ENCODE data around the gene MTNR1A. TPM values are rescaled to one million over a fixed set of nuclear protein-coding genes. Genes with fewer than 3 reads are reported as not detected.

MTNR1A gene
- not detected for total RNA-seq
- not detected for polyA plus RNA-seq
- long read RNA-seq, donor 1, result 0 reads
- long read RNA-seq, donor 2, result 0 reads
- long read RNA-seq, donor 3, result 0 reads
- long read RNA-seq, donor 4, result 0 reads

DNA sequence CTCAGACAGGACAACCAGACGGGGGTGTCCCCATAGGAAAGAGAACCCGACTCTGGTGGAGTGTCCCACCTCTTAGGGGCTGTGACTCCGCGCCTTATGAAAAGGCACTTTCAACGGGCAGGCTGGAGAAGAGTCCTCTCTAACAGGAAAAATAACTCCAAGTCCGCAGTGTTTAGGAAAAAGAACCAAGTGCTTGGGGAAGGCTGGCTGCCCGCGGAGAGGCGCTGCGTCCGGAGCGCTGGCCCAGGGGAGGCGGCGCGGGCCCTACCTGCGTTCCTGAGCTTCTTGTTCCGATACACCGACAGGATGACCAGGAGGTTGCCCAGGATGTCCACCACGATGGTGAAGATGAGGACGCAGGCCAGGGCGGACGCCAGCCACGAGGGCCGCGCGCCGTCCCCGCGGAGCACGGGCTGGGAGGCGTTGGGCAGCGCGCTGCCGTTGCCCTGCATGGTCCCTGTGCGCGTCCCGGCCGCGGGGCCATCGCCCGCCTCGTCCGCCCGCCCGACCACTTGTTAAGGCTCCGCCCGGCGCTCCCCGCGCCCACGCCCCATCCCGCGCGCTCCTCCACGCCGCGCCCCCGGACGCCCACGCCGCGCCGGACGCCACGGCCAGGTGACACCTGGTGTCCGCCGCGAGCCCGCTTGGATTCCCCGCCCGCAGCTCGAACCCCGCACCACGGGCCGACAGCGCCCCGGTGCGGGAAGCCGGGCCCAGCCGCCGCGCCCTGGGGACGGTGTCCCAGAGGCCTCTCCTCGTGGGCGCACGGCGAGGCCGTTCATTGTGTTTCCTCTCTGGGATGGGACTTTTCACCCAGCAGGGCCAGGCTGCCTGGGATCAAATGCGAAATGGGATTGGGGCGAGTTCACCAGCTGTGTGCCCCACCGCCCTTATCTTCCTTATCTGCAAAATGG, at the start of gene MTNR1A:
TSS of gene MTNR1A (minus strand) at position 654 of the 914 bp plus-strand sequence. CDS start at position 452, 202 bp downstream.
- 4% methylated on average over 91 of the region's 91 CpGs for WGBS
- intact Hi-C loops (cut with DNase I), result no loop called here
- H3K27me3 ChIP-seq (ENCODE audit: control insufficient read depth, insufficient read depth), result no peaks in the 10 kb centered on the region
- no peak for ATAC-seq
- H3K27ac ChIP-seq (ENCODE audit: low read length), result no peak within 1 kb of the TSS
- DNase-seq, result no peak
- no peak within 1 kb of the TSS for H3K4me3 ChIP-seq (ENCODE audit: low read length)
- no peaks in the 10 kb centered on the region for H3K4me1 ChIP-seq (ENCODE audit: control insufficient read depth, insufficient read depth, low read length)
- no peaks in the 10 kb centered on the region for H3K9me3 ChIP-seq (ENCODE audit: control insufficient read depth, low read length)

GRCh38 chr4:186604124-186604807, 48.9 kb upstream of the MTNR1A start:
- ATAC-seq (no peak), DNase-seq (no peak)
- WGBS, result 75% methylated on average over 7 of the region's 7 CpGs
- intact Hi-C loops (cut with DNase I), result no loop called here
- Histone ChIP-seq H3K4me3 (ENCODE audit: low read length) (no peak overlapping the region), H3K27ac (ENCODE audit: low read length) (no peak overlapping the region), H3K9me3 (ENCODE audit: control insufficient read depth, low read length) (no peaks in the 10 kb centered on the region), H3K27me3 (ENCODE audit: control insufficient read depth, insufficient read depth) (no peaks in the 10 kb centered on the region), H3K4me1 (ENCODE audit: control insufficient read depth, insufficient read depth, low read length) (no peaks in the 10 kb centered on the region)

DNA sequence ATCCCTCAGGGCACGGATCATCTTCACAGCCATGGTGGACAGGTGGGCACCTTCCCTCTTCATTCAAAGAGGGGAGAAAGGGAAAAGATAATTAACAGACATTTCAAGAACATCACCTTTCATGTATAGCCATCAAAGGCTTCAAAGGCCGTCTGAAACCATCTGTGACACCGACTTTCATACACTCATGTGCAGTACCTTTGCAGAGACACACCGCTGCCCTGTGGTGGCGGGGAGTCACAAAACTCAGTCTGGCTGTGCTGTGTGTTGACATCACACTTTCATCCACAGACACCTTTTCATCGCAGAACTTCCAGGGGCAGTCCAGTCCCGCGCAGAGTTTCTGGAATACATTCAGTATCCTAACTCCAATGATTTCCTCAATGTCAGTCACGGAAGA, 47.6 kb upstream of the MTNR1A start:
- H3K27me3 ChIP-seq (ENCODE audit: control insufficient read depth, insufficient read depth), result no peaks in the 10 kb centered on the region
- ATAC-seq, result no peak
- H3K4me3 ChIP-seq (ENCODE audit: low read length), result no peak overlapping the region
- no peak overlapping the region for H3K27ac ChIP-seq (ENCODE audit: low read length)
- H3K9me3 ChIP-seq (ENCODE audit: control insufficient read depth, low read length), result no peaks in the 10 kb centered on the region
- intact Hi-C loops (cut with DNase I), result no loop called here
- no peak for DNase-seq
- WGBS, result 87% methylated on average over 9 of the region's 9 CpGs
- H3K4me1 ChIP-seq (ENCODE audit: control insufficient read depth, insufficient read depth, low read length), result no peaks in the 10 kb centered on the region

DNA sequence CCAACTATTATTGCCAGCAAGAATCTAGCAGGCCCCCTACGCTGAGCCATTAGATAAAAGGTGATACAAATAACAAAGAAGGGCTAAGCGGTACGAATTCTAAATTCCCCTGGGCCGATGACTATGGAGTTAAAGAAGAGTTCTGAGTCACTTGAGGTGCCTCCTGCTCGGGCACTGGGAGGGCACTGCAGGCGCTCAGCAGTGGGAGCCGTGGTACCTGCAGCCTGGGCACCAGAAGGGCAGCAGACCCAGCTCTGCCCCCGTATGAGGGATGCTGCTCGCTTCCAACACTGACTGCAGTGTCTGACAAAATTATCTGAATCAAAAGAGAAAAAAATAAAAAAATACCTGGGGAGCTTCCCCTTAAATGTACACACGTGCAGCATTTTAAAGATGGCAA, 44.1 kb upstream of the MTNR1A start:
- intact Hi-C loops (cut with DNase I), result no loop called here

GRCh38 chr4:186598686-186599085, 43.3 kb upstream of the MTNR1A start:
- Histone ChIP-seq H3K4me1 (ENCODE audit: control insufficient read depth, insufficient read depth, low read length) (no peaks in the 10 kb centered on the region), H3K27me3 (ENCODE audit: control insufficient read depth, insufficient read depth) (no peaks in the 10 kb centered on the region), H3K27ac (ENCODE audit: low read length) (no peak overlapping the region), H3K9me3 (ENCODE audit: control insufficient read depth, low read length) (no peaks in the 10 kb centered on the region), H3K4me3 (ENCODE audit: low read length) (no peak overlapping the region)
- ATAC-seq (no peak), DNase-seq (no peak)
- intact Hi-C loops (cut with DNase I), result no loop called here
- 94% methylated on average over 7 of the region's 7 CpGs for WGBS

More for the DNA sequence above, 44.1 kb upstream of the MTNR1A start:
- ATAC-seq (no peak), DNase-seq (no peak)
- Histone ChIP-seq H3K4me3 (ENCODE audit: low read length) (no peak overlapping the region), H3K4me1 (ENCODE audit: control insufficient read depth, insufficient read depth, low read length) (no peaks in the 10 kb centered on the region), H3K9me3 (ENCODE audit: control insufficient read depth, low read length) (no peaks in the 10 kb centered on the region), H3K27me3 (ENCODE audit: control insufficient read depth, insufficient read depth) (no peaks in the 10 kb centered on the region), H3K27ac (ENCODE audit: low read length) (no peak overlapping the region)
- WGBS, result 92% methylated on average over 10 of the region's 10 CpGs

- intact Hi-C loops (cut with DNase I), result no loop called here
- ATAC-seq (peak; percentile 76 to 80), DNase-seq (peak in 1 of 3 donors; percentile 41)
- Histone ChIP-seq H3K9me3 (ENCODE audit: control insufficient read depth, low read length) (no peaks in the 10 kb centered on the region), H3K4me3 (ENCODE audit: low read length) (no peak overlapping the region), H3K4me1 (ENCODE audit: control insufficient read depth, insufficient read depth, low read length) (no peaks in the 10 kb centered on the region), H3K27me3 (ENCODE audit: control insufficient read depth, insufficient read depth) (no peaks in the 10 kb centered on the region), H3K27ac (ENCODE audit: low read length) (no peak overlapping the region)
- 77% methylated on average over 23 of the region's 23 CpGs for WGBS
Observed at GRCh38 chr4:186596850-186597390, 41.6 kb upstream of the MTNR1A start.

DNA sequence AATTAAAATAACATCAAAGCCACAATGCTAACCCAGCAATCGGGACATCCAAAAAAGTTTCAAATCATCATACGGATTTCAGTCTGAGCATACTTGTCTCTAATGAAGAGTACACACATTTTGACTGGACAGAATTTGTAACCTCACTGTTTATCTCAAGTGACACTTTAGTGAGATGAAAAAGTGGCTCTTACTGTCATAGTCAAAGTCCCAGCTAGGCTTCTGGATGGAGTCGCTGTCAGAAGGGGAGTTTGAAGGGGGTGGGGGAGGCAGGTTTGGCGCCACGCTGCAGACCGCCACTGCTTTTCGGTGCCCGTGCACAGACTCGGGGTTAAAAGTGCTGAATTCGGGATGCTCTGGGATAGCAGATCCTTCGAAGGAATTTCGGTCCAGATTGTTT, 41.0 kb upstream of the MTNR1A start:
- Histone ChIP-seq H3K9me3 (ENCODE audit: control insufficient read depth, low read length) (no peaks in the 10 kb centered on the region), H3K27me3 (ENCODE audit: control insufficient read depth, insufficient read depth) (no peaks in the 10 kb centered on the region), H3K4me3 (ENCODE audit: low read length) (no peak overlapping the region), H3K27ac (ENCODE audit: low read length) (no peak overlapping the region), H3K4me1 (ENCODE audit: control insufficient read depth, insufficient read depth, low read length) (no peaks in the 10 kb centered on the region)
- intact Hi-C loops (cut with DNase I), result no loop called here
- ATAC-seq (peak in 1 of 2 donors; percentile 46), DNase-seq (peak in 1 of 3 donors; percentile 31)
- 70% methylated on average over 12 of the region's 12 CpGs for WGBS

DNA sequence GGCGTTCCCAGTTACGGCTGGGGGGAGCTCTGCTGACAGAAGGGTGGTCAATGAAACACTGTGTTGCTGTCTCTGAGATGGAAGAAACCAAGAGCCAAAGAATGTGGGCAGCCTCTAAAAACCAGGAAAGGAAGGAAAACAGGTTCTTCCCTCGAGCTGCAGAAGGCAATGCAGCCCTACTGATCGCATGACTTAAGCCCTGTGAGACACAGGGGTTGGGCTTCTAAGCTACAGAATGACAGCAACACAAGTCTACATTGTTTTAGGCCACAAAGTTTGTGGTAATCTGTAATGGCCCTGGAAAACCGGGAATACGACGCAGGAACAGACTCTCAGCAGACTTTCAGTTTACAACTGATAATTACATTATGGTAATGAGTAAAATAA, 38.2 kb upstream of the MTNR1A start:
- no peak overlapping the region for H3K27ac ChIP-seq (ENCODE audit: low read length)
- no peaks in the 10 kb centered on the region for H3K4me1 ChIP-seq (ENCODE audit: control insufficient read depth, insufficient read depth, low read length)
- no peak overlapping the region for H3K4me3 ChIP-seq (ENCODE audit: low read length)
- H3K9me3 ChIP-seq (ENCODE audit: control insufficient read depth, low read length), result no peaks in the 10 kb centered on the region
- ATAC-seq (no peak), DNase-seq (no peak)
- 83% methylated on average over 7 of the region's 7 CpGs for WGBS
- intact Hi-C loops (cut with DNase I), result no loop called here
- H3K27me3 ChIP-seq (ENCODE audit: control insufficient read depth, insufficient read depth), result no peaks in the 10 kb centered on the region

DNA sequence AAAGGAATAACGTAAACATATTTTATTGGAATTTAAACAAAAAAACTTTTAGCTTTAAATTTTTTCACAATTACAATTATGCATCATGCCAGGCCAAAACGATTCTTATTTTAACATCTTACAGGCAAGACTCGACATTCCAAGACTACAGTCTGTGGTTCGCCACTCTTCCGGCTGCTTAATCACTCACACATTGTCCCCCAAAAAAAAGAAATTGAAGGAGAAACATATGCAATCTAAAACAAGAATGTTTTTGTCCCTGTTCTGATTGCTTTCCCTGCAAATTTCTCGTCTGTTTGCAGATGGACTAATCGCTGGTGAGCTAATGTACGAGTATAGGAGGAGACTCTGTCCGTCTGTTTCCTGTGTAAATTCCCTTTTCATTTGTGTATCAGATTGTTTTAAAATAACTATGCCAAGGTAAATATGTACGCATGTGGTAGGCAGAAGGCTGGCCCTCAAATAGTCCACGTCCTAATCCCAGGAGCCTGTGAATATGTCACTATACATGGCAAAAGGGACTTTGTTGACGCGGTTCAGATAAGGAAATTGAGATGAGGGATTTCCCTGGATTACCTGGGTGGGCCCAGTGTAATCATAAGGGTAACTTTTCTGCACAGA, 37.7 kb upstream of the MTNR1A start:
- no peaks in the 10 kb centered on the region for H3K4me1 ChIP-seq (ENCODE audit: control insufficient read depth, insufficient read depth, low read length)
- 79% methylated on average over 13 of the region's 13 CpGs for WGBS
- no peak overlapping the region for H3K27ac ChIP-seq (ENCODE audit: low read length)
- H3K9me3 ChIP-seq (ENCODE audit: control insufficient read depth, low read length), result no peaks in the 10 kb centered on the region
- DNase-seq, result no peak
- H3K4me3 ChIP-seq (ENCODE audit: low read length), result no peak overlapping the region
- H3K27me3 ChIP-seq (ENCODE audit: control insufficient read depth, insufficient read depth), result no peaks in the 10 kb centered on the region
- ATAC-seq, result no peak
- intact Hi-C loops (cut with DNase I), result no loop called here

DNA sequence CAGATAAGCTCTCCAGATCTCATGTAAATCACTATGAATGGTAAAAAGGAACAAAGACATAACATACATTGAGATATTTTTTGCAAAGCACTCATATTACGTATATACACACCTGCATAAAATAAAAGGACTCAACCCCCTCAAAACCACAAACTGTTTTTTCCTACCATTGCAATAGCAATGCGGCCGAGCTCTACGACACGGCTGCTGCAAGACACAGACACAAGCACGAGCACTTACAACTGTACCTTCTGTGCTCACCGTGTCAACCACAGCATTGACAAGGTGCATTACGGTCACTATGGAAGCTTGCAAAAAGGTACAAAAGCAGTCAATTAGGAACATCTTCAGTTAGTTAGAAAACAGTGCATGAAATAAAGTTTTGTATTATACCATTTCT, 37.1 kb upstream of the MTNR1A start:
- H3K9me3 ChIP-seq (ENCODE audit: control insufficient read depth, low read length), result no peaks in the 10 kb centered on the region
- H3K27ac ChIP-seq (ENCODE audit: low read length), result no peak overlapping the region
- no peak for ATAC-seq
- no peak for DNase-seq
- 94% methylated on average over 8 of the region's 8 CpGs for WGBS
- no peaks in the 10 kb centered on the region for H3K4me1 ChIP-seq (ENCODE audit: control insufficient read depth, insufficient read depth, low read length)
- intact Hi-C loops (cut with DNase I), result no loop called here
- no peaks in the 10 kb centered on the region for H3K27me3 ChIP-seq (ENCODE audit: control insufficient read depth, insufficient read depth)
- no peak overlapping the region for H3K4me3 ChIP-seq (ENCODE audit: low read length)

DNA sequence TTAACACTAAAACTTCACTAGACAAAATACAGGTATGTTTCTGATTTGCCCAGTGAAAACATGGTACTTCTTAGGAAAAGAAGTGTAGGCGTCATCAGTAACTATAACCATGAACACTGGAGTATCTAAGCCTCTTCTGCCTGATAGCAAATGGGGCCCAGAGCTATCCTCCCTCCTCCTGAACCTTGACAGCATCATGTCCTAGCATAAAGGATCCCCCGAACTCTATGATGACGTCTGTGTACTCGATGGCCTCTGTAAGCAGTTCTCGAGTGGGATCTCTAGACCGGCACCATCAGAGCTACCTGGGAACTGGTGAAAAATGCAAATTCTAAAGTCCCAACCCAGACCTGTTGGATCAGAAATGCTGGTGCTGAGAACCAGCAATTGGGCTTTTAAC, 36.3 kb upstream of the MTNR1A start:
- WGBS, result 88% methylated on average over 6 of the region's 6 CpGs
- Histone ChIP-seq H3K4me3 (ENCODE audit: low read length) (no peak overlapping the region), H3K27me3 (ENCODE audit: control insufficient read depth, insufficient read depth) (no peaks in the 10 kb centered on the region), H3K4me1 (ENCODE audit: control insufficient read depth, insufficient read depth, low read length) (no peaks in the 10 kb centered on the region), H3K9me3 (ENCODE audit: control insufficient read depth, low read length) (no peaks in the 10 kb centered on the region), H3K27ac (ENCODE audit: low read length) (no peak overlapping the region)
- no peak for DNase-seq
- intact Hi-C loops (cut with DNase I), result no loop called here
- ATAC-seq, result no peak

Data from right cardiac atrium (tissue), 5 donors.